GM19351 (cell line): ENCODE data around the gene F13A1.

ENCODE experiments used
- ATAC-seq: cut with Tn5 transposase; IDR thresholded peaks from one replicate; pipeline ENCODE4 v1.9.1; 2021; ENCODE audit warnings: mild to moderate bottlenecking, moderate library complexity; ENCODE audit not compliant: unreplicated experiment

F13A1 gene

GRCh38 chr6:6199678-6200077, 120.8 kb downstream of the F13A1 start:
- ATAC-seq = no peak

- no peak for ATAC-seq
Observed at GRCh38 chr6:6196762-6197161, 123.7 kb downstream of the F13A1 start.

GRCh38 chr6:6195080-6195479, 125.4 kb downstream of the F13A1 start:
- ATAC-seq = no peak

GRCh38 chr6:6193221-6193745, 127.2 kb downstream of the F13A1 start:
- ATAC-seq = no peak

- no peak for ATAC-seq
Observed at GRCh38 chr6:6191909-6192308, 128.6 kb downstream of the F13A1 start.

GRCh38 chr6:6191476-6191875, 129.0 kb downstream of the F13A1 start:
- no peak for ATAC-seq

- ATAC-seq = no peak
Observed at GRCh38 chr6:6180684-6181083, 139.8 kb downstream of the F13A1 start.

- ATAC-seq = no peak
Observed at GRCh38 chr6:6179858-6180623, 140.4 kb downstream of the F13A1 start.

GRCh38 chr6:6178795-6179194, 141.7 kb downstream of the F13A1 start:
- ATAC-seq = no peak

- ATAC-seq = no peak
Observed at GRCh38 chr6:6177754-6178153, 142.7 kb downstream of the F13A1 start.

- ATAC-seq = no peak
Observed at GRCh38 chr6:6176586-6177228, 143.8 kb downstream of the F13A1 start.

- ATAC-seq = no peak
Observed at GRCh38 chr6:6176127-6176526, 144.3 kb downstream of the F13A1 start.

GRCh38 chr6:6169141-6169540, 151.3 kb downstream of the F13A1 start:
- no peak for ATAC-seq

GRCh38 chr6:6166064-6166463, 154.4 kb downstream of the F13A1 start:
- no peak for ATAC-seq

GRCh38 chr6:6164367-6164766, 156.1 kb downstream of the F13A1 start:
- no peak for ATAC-seq

- ATAC-seq = no peak
Observed at GRCh38 chr6:6154335-6154734, 166.1 kb downstream of the F13A1 start.

GRCh38 chr6:6152060-6152459, 168.4 kb downstream of the F13A1 start:
- no peak for ATAC-seq

GRCh38 chr6:6148192-6148815, 172.2 kb downstream of the F13A1 start:
- no peak for ATAC-seq

- peak; percentile 56 for ATAC-seq
Observed at GRCh38 chr6:6131492-6132109, 188.9 kb downstream of the F13A1 start.

GRCh38 chr6:6125495-6125894, 195.0 kb downstream of the F13A1 start:
- ATAC-seq = no peak

GRCh38 chr6:6123803-6124202, 196.7 kb downstream of the F13A1 start:
- no peak for ATAC-seq
